Measurements from ENCODE around the gene FIGN. TPM values are rescaled to one million over a fixed set of nuclear protein-coding genes. Genes with fewer than 3 reads are reported as not detected.

The FIGN gene
- total RNA-seq, 5 donors from 2014 or later (not counting 1 experiment from before 2014, with no cell fraction given) = 0.03 to 0.16 TPM; not detected in 3

- ChIA-PET CTCF (no interaction called here), POLR2A (no interaction called here)
- Mint-ChIP-seq H3K4me3 (no peak overlapping the region), H3K9me3 (peaks cover 0 to 4% (median 3%) of the 10 kb centered on the region in 3 donors), H3K4me1 (no peaks in the 10 kb centered on the region), H3K36me3 (no peaks in the 10 kb centered on the region), H3K27ac (no peak overlapping the region), H3K27me3 (no peaks in the 10 kb centered on the region)
- 71% methylated on average over 3 of the region's 7 CpGs for WGBS (ENCODE audit: insufficient coverage)
- no peak for ATAC-seq (replicated peaks in 1 of 4)
- Histone ChIP-seq H3K4me3 (ENCODE audit: control insufficient read depth in 1 of 2, extremely low read depth in 1 of 2, low read length in 1 of 2) (no peak overlapping the region), H3K27me3 (replicated peaks in 1 of 2; ENCODE audit: control insufficient read depth in 2 of 2, extremely low read depth in 1 of 2, insufficient read depth in 2 of 2, low read length in 1 of 2) (no peaks in the 10 kb centered on the region), H3K27ac (ENCODE audit: low read length) (no peak overlapping the region), H3K4me1 (ENCODE audit: control insufficient read depth in 1 of 2, extremely low read depth in 1 of 2, insufficient read depth in 2 of 2, low read length in 2 of 2) (no peaks in the 10 kb centered on the region), H3K9me3 (no peaks in the 10 kb centered on the region), H3K36me3 (ENCODE audit: control insufficient read depth in 2 of 2, extremely low read depth in 1 of 2, insufficient read depth in 1 of 2, low read length in 1 of 2) (no peaks in the 10 kb centered on the region)
- no peak for DNase-seq
These were observed 164.2 kb downstream of the FIGN start for GRCh38 chr2:163571423-163572102.

- H3K27me3 Mint-ChIP-seq = no peaks in the 10 kb centered on the region
- DNase-seq = no peak
- Histone ChIP-seq H3K9me3 (no peaks in the 10 kb centered on the region), H3K36me3 (ENCODE audit: control insufficient read depth in 2 of 2, extremely low read depth in 1 of 2, insufficient read depth in 1 of 2, low read length in 1 of 2) (no peaks in the 10 kb centered on the region), H3K27ac (ENCODE audit: low read length) (no peak overlapping the region), H3K27me3 (replicated peaks in 1 of 2; ENCODE audit: control insufficient read depth in 2 of 2, extremely low read depth in 1 of 2, insufficient read depth in 2 of 2, low read length in 1 of 2) (no peaks in the 10 kb centered on the region), H3K4me1 (ENCODE audit: control insufficient read depth in 1 of 2, extremely low read depth in 1 of 2, insufficient read depth in 2 of 2, low read length in 2 of 2) (no peaks in the 10 kb centered on the region), H3K4me3 (ENCODE audit: control insufficient read depth in 1 of 2, extremely low read depth in 1 of 2, low read length in 1 of 2) (no peak overlapping the region)
- ChIA-PET POLR2A (no interaction called here), CTCF (no interaction called here)
- no peak overlapping the region for H3K27ac Mint-ChIP-seq
- H3K36me3 Mint-ChIP-seq = no peaks in the 10 kb centered on the region
- H3K9me3 Mint-ChIP-seq = peaks cover 0 to 6% (median 2%) of the 10 kb centered on the region in 3 donors
- no peak overlapping the region for H3K4me3 Mint-ChIP-seq
- 38% methylated on average over 1 of the region's 3 CpGs for WGBS (ENCODE audit: insufficient coverage)
- no peak for ATAC-seq (replicated peaks in 1 of 4)
- H3K4me1 Mint-ChIP-seq = no peaks in the 10 kb centered on the region
These were observed 165.4 kb downstream of the FIGN start for GRCh38 chr2:163570391-163570790.

GRCh38 chr2:163565192-163565591 is 170.6 kb downstream of the FIGN start:
- DNase-seq = no peak
- Mint-ChIP-seq H3K4me1 (no peaks in the 10 kb centered on the region), H3K27me3 (no peaks in the 10 kb centered on the region), H3K9me3 (peaks cover 0 to 3% (median 0%) of the 10 kb centered on the region in 3 donors), H3K4me3 (no peak overlapping the region), H3K27ac (no peak overlapping the region), H3K36me3 (no peaks in the 10 kb centered on the region)
- Histone ChIP-seq H3K27me3 (replicated peaks in 1 of 2; ENCODE audit: control insufficient read depth in 2 of 2, extremely low read depth in 1 of 2, insufficient read depth in 2 of 2, low read length in 1 of 2) (no peaks in the 10 kb centered on the region), H3K9me3 (no peaks in the 10 kb centered on the region), H3K4me1 (ENCODE audit: control insufficient read depth in 1 of 2, extremely low read depth in 1 of 2, insufficient read depth in 2 of 2, low read length in 2 of 2) (no peaks in the 10 kb centered on the region), H3K4me3 (ENCODE audit: control insufficient read depth in 1 of 2, extremely low read depth in 1 of 2, low read length in 1 of 2) (no peak overlapping the region), H3K27ac (ENCODE audit: low read length) (no peak overlapping the region), H3K36me3 (ENCODE audit: control insufficient read depth in 2 of 2, extremely low read depth in 1 of 2, insufficient read depth in 1 of 2, low read length in 1 of 2) (no peaks in the 10 kb centered on the region)
- ATAC-seq (replicated peaks in 1 of 4) = no peak
- ChIA-PET POLR2A (no interaction called here), CTCF (no interaction called here)
- WGBS (ENCODE audit: insufficient coverage) = 80% methylated on average over 1 of the region's 1 CpG

GRCh38 chr2:163564236-163564635 is 171.6 kb downstream of the FIGN start:
- Mint-ChIP-seq H3K4me3 (no peak overlapping the region), H3K27me3 (no peaks in the 10 kb centered on the region), H3K27ac (no peak overlapping the region), H3K4me1 (no peaks in the 10 kb centered on the region), H3K9me3 (peaks cover 0 to 3% (median 0%) of the 10 kb centered on the region in 3 donors), H3K36me3 (no peaks in the 10 kb centered on the region)
- ATAC-seq (replicated peaks in 1 of 4) (no peak), DNase-seq (no peak)
- H3K27me3 ChIP-seq (replicated peaks in 1 of 2; ENCODE audit: control insufficient read depth in 2 of 2, extremely low read depth in 1 of 2, insufficient read depth in 2 of 2, low read length in 1 of 2) = no peaks in the 10 kb centered on the region
- ChIA-PET CTCF (interaction anchor here in 1 of 2 donors (0.6 kb wide), 1 partner anchor 14 kb away, joined by 4 read pairs; no protein-coding TSS in a partner anchor), POLR2A (no interaction called here)
- no peaks in the 10 kb centered on the region for H3K4me1 ChIP-seq (ENCODE audit: control insufficient read depth in 1 of 2, extremely low read depth in 1 of 2, insufficient read depth in 2 of 2, low read length in 2 of 2)
- no peak overlapping the region for H3K4me3 ChIP-seq (ENCODE audit: control insufficient read depth in 1 of 2, extremely low read depth in 1 of 2, low read length in 1 of 2)
- H3K36me3 ChIP-seq (ENCODE audit: control insufficient read depth in 2 of 2, extremely low read depth in 1 of 2, insufficient read depth in 1 of 2, low read length in 1 of 2) = no peaks in the 10 kb centered on the region
- no peaks in the 10 kb centered on the region for H3K9me3 ChIP-seq
- no peak overlapping the region for H3K27ac ChIP-seq (ENCODE audit: low read length)

GRCh38 chr2:163563336-163563735 is 172.5 kb downstream of the FIGN start:
- ATAC-seq (replicated peaks in 1 of 4) (no peak), DNase-seq (no peak)
- Histone ChIP-seq H3K27ac (ENCODE audit: low read length) (no peak overlapping the region), H3K4me1 (ENCODE audit: control insufficient read depth in 1 of 2, extremely low read depth in 1 of 2, insufficient read depth in 2 of 2, low read length in 2 of 2) (no peaks in the 10 kb centered on the region), H3K4me3 (ENCODE audit: control insufficient read depth in 1 of 2, extremely low read depth in 1 of 2, low read length in 1 of 2) (no peak overlapping the region), H3K27me3 (replicated peaks in 1 of 2; ENCODE audit: control insufficient read depth in 2 of 2, extremely low read depth in 1 of 2, insufficient read depth in 2 of 2, low read length in 1 of 2) (no peaks in the 10 kb centered on the region), H3K9me3 (no peaks in the 10 kb centered on the region), H3K36me3 (ENCODE audit: control insufficient read depth in 2 of 2, extremely low read depth in 1 of 2, insufficient read depth in 1 of 2, low read length in 1 of 2) (no peaks in the 10 kb centered on the region)
- no peak overlapping the region for H3K27ac Mint-ChIP-seq
- WGBS (ENCODE audit: insufficient coverage) = no CpG with 5 or more reads among the region's 3 CpGs
- no peaks in the 10 kb centered on the region for H3K4me1 Mint-ChIP-seq
- no peaks in the 10 kb centered on the region for H3K27me3 Mint-ChIP-seq
- no peaks in the 10 kb centered on the region for H3K36me3 Mint-ChIP-seq
- H3K9me3 Mint-ChIP-seq = peaks cover 0 to 3% (median 0%) of the 10 kb centered on the region in 3 donors
- POLR2A ChIA-PET = interaction anchor here in 1 of 2 donors (0.6 kb wide), 1 partner anchor 241 kb away, joined by 3 read pairs; no protein-coding TSS in a partner anchor
- CTCF ChIA-PET = no interaction called here
- H3K4me3 Mint-ChIP-seq = no peak overlapping the region

- ChIA-PET CTCF (no interaction called here), POLR2A (interaction anchor here in 1 of 2 donors (0.6 kb wide), 1 partner anchor 8 kb away, joined by 3 read pairs; no protein-coding TSS in a partner anchor)
- H3K9me3 ChIP-seq = no peaks in the 10 kb centered on the region
- whole genome bisulfite sequencing (ENCODE audit: insufficient coverage) = 70% methylated on average over 2 of the region's 8 CpGs
- H3K27me3 ChIP-seq (replicated peaks in 1 of 2; ENCODE audit: control insufficient read depth in 2 of 2, extremely low read depth in 1 of 2, insufficient read depth in 2 of 2, low read length in 1 of 2) = no peaks in the 10 kb centered on the region
- no peaks in the 10 kb centered on the region for H3K4me1 ChIP-seq (ENCODE audit: control insufficient read depth in 1 of 2, extremely low read depth in 1 of 2, insufficient read depth in 2 of 2, low read length in 2 of 2)
- Mint-ChIP-seq H3K9me3 (peaks cover 0 to 10% (median 6%) of the 10 kb centered on the region in 3 donors), H3K4me3 (no peak overlapping the region), H3K4me1 (no peaks in the 10 kb centered on the region), H3K36me3 (no peaks in the 10 kb centered on the region), H3K27me3 (no peaks in the 10 kb centered on the region), H3K27ac (no peak overlapping the region)
- H3K4me3 ChIP-seq (ENCODE audit: control insufficient read depth in 1 of 2, extremely low read depth in 1 of 2, low read length in 1 of 2) = no peak overlapping the region
- no peak overlapping the region for H3K27ac ChIP-seq (ENCODE audit: low read length)
- no peaks in the 10 kb centered on the region for H3K36me3 ChIP-seq (ENCODE audit: control insufficient read depth in 2 of 2, extremely low read depth in 1 of 2, insufficient read depth in 1 of 2, low read length in 1 of 2)
- ATAC-seq (replicated peaks in 1 of 4) (no peak), DNase-seq (no peak)
These were observed 177.4 kb downstream of the FIGN start for GRCh38 chr2:163558251-163559021.
